CD4-positive, alpha-beta T cell treated with Interferon alpha-2 for 1 hour (primary cell): ENCODE results near the gene SGIP1.
"Not testable (repeated sequence)": the region's sequence is repeated elsewhere in the genome, so short reads cannot be mapped to it uniquely, and the experiment has no call there.

Source experiments
- DNase-seq, 2 donors: peaks; one replicate each; pipeline ENCODE4 v3.0.0-alpha.2; 2020 to 2022

Gene SGIP1

GRCh38 chr1:66686406-66686805 lies 152.5 kb downstream of the SGIP1 start:
- no peak for DNase-seq

DNA sequence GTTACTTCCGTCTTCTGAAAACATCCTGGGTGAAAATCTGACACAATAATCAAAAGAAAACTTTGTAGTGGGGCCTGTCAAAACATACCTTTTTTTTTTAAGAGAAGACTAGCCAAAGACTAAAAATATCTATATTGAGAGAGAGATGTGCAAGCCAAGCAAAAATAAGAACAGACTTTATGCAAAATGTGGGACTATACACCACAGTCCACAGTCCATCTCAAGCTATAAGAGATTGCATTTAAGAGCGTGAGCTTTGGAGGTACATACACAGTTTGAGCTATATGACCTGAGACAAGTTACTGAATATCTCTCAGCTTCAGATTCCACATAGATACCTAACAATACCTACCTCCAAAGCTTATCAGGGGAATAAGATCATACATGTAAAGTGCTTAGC lies 153.4 kb downstream of the SGIP1 start:
- no peak for DNase-seq

- no peak for DNase-seq
Observed at GRCh38 chr1:66690666-66691381, 156.9 kb downstream of the SGIP1 start.

DNA sequence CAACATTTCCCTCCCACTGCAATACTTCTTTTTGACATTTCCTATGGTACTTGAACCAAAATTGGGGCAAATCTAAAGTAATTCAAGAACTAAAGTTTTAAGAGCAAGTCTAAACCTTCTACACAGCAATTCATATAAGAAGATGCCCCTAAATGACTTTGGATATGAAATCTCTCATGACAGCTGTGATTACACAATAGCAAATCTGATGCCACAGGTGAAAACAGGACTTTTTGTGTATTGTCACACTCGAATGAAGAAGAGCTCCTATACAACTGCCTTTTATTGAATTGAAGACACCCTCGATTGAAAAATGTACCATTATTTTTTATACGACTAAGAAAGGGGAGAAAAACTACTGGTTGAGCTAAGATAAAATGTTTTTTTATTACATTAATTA lies 158.7 kb downstream of the SGIP1 start:
- DNase-seq: no peak

- DNase-seq: no peak
Observed at GRCh38 chr1:66693856-66694255, 159.9 kb downstream of the SGIP1 start.

DNA sequence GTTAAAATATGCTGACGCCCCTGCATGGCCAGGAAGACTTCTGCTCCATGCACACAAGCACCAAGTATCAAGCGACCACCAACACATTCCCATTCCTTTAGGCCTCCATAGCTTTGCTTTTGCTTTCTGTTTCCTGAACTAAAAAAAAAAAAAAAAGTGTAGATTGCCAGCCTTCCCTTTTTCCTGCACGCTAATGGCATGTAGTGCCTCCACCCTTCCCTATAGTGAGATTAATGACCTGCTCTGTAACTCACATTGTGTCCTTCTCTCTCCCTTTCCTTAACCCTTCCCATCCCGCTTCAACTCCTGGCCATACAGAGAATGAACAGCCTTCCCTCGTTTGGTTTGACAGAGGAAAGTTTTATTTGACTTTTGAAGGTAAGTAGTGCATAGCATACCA lies 161.2 kb downstream of the SGIP1 start:
- DNase-seq: no peak

DNA sequence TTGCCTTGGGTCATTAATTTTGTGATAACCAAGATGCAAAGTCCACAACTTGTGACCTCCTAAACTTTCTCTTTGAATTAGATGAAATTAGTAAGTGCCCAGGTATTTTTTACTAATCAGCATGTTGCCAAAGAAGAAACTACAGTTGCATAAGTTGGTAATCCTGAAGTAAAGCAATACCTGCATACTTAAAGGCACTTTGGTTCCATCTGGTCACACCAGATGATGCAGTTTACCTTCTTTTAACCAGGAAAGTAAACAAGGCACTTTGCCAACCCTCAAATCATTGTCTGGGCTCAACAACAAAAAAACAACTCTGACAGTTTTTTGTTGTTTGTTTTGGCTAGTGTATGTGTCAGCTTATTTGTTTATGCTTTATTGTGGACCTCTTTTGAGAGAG lies 162.8 kb downstream of the SGIP1 start:
- DNase-seq: no peak

DNA sequence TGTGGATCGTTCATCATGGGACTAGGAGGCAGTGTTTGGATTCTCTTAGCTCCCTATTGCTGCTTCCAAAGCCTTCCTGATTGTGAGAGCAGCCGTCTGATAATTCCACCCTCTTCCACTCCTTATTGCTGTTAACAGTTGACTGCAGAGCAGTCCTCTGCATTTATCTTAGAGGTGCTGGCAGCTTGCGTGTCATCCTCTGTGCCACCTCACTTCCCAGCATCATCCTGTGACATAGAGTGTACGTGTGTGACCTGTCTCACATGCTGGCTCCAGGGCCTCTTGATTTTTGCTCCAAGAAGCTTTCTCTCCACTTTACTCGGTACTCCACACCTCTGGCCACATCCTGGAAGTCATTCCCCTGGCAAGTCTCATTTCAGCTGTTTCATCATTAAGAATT lies 165.3 kb downstream of the SGIP1 start:
- no peak for DNase-seq

DNA sequence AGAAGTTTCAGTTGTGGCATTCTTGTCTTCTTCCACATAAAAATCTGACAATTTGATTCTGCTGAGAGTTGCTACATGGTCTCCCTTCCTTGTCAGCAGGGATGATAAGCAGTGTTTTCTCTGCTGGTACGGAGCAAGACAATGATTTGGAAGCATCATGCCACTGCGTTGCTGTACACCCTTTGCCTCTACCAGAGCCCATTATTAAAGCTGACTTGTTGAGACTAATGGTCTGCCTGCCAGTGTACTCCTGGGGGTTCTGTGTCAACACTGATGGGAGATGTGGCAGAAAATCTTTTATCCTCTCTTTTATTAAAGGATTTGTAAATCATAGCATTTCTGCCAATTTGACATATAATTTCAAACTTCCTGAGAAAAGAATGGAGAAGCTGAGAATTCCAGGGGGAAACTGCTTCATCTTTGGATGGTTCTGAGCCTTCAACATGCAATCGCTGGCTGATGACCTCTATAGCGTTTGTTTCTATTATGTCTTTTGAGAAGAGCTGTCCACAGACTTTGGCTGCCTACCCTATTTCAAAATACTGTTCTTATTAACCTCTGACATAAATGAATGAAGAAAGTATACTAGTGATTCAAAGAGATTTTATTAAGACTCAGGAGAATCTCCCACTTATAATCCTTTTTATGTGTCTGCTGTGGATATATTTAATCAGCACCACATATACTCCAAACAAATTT lies 170.4 kb downstream of the SGIP1 start:
- no peak for DNase-seq

DNA sequence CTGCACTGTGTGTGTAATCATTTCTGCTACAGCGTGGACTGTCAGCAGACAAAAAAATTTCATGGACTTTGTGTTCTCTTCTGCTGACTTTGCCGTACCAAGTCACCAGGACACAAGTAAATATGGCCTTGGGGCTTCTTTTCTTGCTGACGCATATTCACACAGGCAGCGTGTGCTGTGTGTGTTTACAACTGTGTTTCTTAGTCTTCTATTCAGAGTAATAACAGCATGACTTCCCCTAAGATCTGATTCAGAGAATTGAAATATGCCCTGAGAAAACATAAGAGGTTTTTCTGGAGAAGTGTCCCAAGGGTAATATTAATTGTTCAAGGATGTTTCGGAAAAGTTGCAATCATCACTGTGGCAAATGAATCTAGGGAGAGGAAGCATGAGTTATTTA lies 171.2 kb downstream of the SGIP1 start:
- no peak for DNase-seq

GRCh38 chr1:66711420-66711819 lies 177.5 kb downstream of the SGIP1 start:
- DNase-seq: no peak

DNA sequence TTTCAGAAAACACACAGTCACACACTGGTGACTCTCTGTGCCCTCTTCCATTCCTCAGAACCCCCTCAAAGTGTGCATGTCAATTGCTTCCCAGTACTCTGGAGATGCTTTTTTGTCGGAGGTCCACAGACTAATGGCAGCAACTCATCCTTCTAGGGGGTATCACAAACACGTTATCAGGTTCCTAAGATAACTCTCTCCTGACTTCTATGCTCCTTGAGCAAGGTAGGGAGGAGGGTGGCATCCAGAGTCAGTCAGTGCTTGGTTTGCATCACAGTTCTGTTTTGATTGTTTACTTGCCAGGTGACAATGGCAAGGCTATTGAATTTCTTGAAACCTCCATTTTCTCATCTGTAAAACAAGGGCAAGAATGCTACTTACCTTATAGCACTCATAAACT lies 178.9 kb downstream of the SGIP1 start:
- DNase-seq: no peak

DNA sequence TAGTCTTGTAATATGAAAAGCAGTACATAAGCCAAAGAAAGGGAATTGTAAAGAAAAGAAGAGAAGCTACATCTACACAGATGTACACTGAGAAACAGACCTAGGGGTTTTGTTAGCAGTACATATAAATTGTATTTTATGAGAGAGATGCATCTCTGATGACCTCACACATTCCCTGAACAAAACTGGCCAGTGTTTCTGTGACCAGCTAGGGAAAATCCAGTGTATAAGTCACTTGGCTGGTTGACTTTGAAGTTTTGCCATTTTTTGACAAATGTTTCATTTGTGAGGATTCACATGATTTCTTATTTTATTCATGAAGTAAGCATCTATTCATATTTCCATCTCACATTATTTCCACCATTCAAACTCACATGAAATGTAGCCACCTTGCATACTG lies 190.0 kb downstream of the SGIP1 start:
- DNase-seq: no peak

- DNase-seq: peak; percentile 37 to 67
Observed at GRCh38 chr1:66725885-66726665, 192.1 kb downstream of the SGIP1 start.

DNA sequence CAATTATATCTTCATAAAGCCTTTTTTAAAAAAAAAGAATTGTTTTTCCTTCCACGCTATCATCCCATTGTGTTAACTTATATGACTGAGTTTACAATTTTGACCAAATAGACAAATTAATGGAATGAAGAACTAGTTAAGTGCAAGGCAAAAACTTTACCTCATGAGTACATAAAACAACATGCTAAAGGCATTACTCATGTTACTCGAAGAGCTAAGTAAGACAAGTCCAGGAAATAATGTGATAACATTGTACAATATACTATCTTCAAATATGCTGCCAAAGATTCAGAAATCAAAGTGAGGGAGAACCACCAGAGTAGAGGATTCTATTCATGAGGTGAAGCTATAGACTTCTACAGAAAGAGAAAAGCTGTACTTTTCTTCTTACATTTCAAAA lies 194.1 kb downstream of the SGIP1 start:
- no peak for DNase-seq

GRCh38 chr1:66728716-66729115 lies 194.8 kb downstream of the SGIP1 start:
- DNase-seq: not testable (repeated sequence)

GRCh38 chr1:66729119-66729518 lies 195.2 kb downstream of the SGIP1 start:
- peak; percentile 9 to 21 for DNase-seq

DNA sequence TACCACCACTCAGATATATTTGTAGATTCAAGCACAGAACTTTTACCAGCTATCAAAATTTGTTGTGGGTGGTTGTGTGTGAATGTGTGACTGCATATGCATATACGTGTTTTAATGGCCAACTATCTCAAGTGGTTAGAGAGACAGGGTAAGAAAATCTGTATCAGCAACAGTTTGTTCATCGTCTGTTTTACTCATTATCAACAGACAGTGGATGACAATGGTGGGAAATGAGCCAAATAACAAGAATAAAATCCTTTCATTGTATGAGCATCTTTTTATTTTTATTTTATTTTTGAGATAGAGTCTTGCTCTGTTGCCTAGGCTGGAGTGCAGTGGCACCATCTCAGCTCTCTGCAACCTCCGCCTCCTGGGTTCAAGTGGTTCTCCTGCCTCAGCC lies 195.6 kb downstream of the SGIP1 start:
- DNase-seq: no peak

DNA sequence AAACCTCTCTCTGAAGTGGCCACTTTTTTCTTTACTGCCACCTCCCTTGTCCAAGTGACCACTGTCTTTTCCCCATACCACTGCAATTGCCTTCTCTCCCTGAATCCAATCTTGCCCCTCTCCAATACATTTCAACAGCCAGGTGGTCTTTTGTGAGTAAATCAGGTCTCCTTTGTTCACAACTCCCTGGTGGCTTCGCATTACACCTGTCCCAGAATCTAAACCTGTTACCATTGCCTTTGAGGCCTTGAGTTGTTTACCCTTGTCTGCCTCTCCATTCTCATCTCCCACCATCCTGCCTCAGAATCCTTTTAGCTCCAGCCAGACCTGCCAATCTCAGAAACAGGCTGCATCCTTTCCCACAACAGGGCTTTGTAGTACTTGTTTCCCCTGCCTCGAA lies 196.5 kb downstream of the SGIP1 start:
- DNase-seq: no peak

DNA sequence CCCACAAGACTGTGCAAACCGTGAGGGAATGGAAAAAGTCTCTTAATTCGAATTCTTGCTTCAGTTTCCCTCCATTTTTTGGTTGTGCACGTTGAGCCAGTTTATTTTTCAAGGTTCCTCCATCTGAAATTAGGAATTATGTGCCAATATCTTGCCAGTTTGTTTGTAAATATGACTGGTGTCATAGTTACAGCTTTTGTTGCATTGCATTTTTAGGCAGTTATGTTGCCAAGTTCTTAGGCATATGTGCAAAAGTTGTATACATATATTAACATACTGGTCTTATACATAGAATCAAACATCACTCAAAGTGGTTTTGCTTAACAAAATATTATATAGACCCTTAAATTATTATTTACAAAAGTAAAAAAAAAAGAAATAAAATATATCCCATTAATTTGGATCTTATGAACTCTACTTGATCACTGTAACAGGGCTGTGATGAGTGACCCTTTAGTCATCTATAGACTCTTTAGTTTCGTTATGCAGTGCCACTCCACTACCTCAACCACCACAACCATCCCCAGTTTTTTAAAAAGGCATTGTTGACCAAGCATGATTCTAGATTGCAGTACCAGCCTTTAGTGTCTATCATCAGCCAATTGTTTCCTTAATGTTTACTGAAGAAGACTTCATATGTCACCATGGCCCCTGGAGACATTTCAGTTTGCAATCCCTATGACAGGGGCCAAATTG lies 197.4 kb downstream of the SGIP1 start:
- DNase-seq: no peak

GRCh38 chr1:66732407-66733166 lies 198.6 kb downstream of the SGIP1 start:
- DNase-seq: no peak

DNA sequence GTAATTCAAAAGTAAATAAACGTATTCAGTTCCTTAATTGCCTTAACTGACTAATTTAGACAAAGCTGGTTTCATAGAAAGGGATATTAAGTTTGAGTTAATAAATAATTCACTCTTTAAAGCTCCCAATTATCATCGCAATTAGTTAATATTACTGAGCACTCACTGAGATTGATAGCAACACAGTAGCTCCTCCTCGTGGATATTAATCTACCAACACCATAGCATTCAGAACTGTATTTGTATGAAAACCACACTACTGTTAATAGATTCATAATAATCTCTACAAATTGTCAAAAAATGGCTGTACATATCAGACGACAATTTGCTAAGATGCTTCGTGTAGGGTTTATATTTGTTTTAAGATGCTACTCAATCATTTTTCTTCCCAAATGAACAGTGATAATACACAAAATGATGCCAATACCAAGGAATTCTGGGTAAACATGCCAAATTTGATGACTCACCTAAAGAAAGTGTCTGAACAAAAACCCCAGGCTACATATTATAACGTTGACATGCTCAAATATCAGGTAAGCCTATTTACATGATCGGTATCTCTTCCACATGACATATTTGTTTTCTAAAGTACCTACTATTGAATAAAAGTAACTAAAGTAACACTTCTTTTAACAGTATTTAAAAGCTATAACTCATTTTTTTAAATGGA lies 199.5 kb downstream of the SGIP1 start:
- no peak for DNase-seq
